ENCODE results near the gene USP40.

GRCh38 chr2:233546101-233546500 lies 20.5 kb downstream of the USP40 start:
- TF ChIP-seq POLR2AphosphoS5 (IDR thresholded peaks at IDR 0.05; ENCODE audit: low read depth, low read length): no peak
- no peak for TF ChIP-seq REST (IDR thresholded peaks at IDR 0.05; ENCODE audit: insufficient read depth in 1 of 2, low read depth in 2 of 2, low read length in 2 of 2)
- no peak for TF ChIP-seq TAF1 (IDR thresholded peaks at IDR 0.05; ENCODE audit: borderline replicate concordance, insufficient read depth, low read length)

Measured in PFSK-1 (cell line).